GM21515 (cell line): ENCODE measurements around the gene CRIP1.

ENCODE experiments used
- ATAC-seq: cut with Tn5 transposase; IDR thresholded peaks from one replicate; pipeline ENCODE4 v1.9.1; 2021; ENCODE audit not compliant: unreplicated experiment

The CRIP1 gene

GRCh38 chr14:105450864-105451720 lies 35.6 kb upstream of the CRIP1 start:
- ATAC-seq: no peak

- no peak for ATAC-seq
Measured at GRCh38 chr14:105452963-105453362, 33.7 kb upstream of the CRIP1 start.

- ATAC-seq: no peak
Measured at GRCh38 chr14:105453847-105454246, 32.8 kb upstream of the CRIP1 start.

- no peak for ATAC-seq
Measured at GRCh38 chr14:105455086-105455640, 31.5 kb upstream of the CRIP1 start.

- ATAC-seq: no peak
Measured at GRCh38 chr14:105455766-105456660, 30.7 kb upstream of the CRIP1 start.

GRCh38 chr14:105456736-105457617 lies 29.7 kb upstream of the CRIP1 start:
- ATAC-seq: no peak

- ATAC-seq: no peak
Measured at GRCh38 chr14:105458010-105458409, 28.7 kb upstream of the CRIP1 start.

- ATAC-seq: no peak
Measured at GRCh38 chr14:105458571-105458970, 28.1 kb upstream of the CRIP1 start.

GRCh38 chr14:105460116-105460515 lies 26.6 kb upstream of the CRIP1 start:
- no peak for ATAC-seq

GRCh38 chr14:105460616-105461015 lies 26.1 kb upstream of the CRIP1 start:
- no peak for ATAC-seq

- no peak for ATAC-seq
Measured at GRCh38 chr14:105461903-105462302, 24.8 kb upstream of the CRIP1 start.

- no peak for ATAC-seq
Measured at GRCh38 chr14:105464501-105464900, 22.2 kb upstream of the CRIP1 start.

- ATAC-seq: no peak
Measured at GRCh38 chr14:105465209-105466031, 21.3 kb upstream of the CRIP1 start.

GRCh38 chr14:105466531-105467248 lies 20.0 kb upstream of the CRIP1 start:
- no peak for ATAC-seq

- no peak for ATAC-seq
Measured at GRCh38 chr14:105467249-105467941, 19.3 kb upstream of the CRIP1 start.

GRCh38 chr14:105467942-105468471 lies 18.7 kb upstream of the CRIP1 start:
- ATAC-seq: no peak

GRCh38 chr14:105468621-105469241 lies 18.0 kb upstream of the CRIP1 start:
- ATAC-seq: no peak
